HEK293 (cell line): ENCODE results near the gene ATP6V0A4.

ENCODE experiments used
- CTCF ChIA-PET: fragments of 350-600 bp; formaldehyde crosslinking; extraction: SDS; loops from one replicate; lab custom pipeline; 2021; ENCODE audit warnings: antibody characterized with exemption; lab: Yijun Ruan, JAX
- POLR2A ChIA-PET: fragments of 300-600 bp; formaldehyde crosslinking; extraction: SDS; loops from one replicate; lab custom pipeline; 2020; ENCODE audit warnings: antibody characterized with exemption, inconsistent platforms; lab: Yijun Ruan, JAX
- H3K27ac ChIP-seq: fragments of 200-500 bp; sonication (Bioruptor generic); 2 replicates; pipeline ENCODE4 v1.5.1; 2014; ENCODE audit warnings: low read depth, low read length, control low read depth, inconsistent platforms; ENCODE audit errors: extremely low read depth
- H3K36me3 ChIP-seq, 2 experiments: fragments of 200-500 bp in 1 of 2; sonication (Bioruptor generic) in 1 of 2; 1 replicate in 1 of 2; 2 replicates in 1 of 2; pipeline ENCODE4 v1.5.1; 2014 to 2017; ENCODE audit warnings: inconsistent platforms in 2 of 2, low read length in 2 of 2; ENCODE audit not compliant: control insufficient read depth in 2 of 2, insufficient read depth in 1 of 2
- H3K4me1 ChIP-seq: fragments of 200-500 bp; sonication (Bioruptor generic); 2 replicates; pipeline ENCODE4 v1.5.1; 2014; ENCODE audit warnings: mild to moderate bottlenecking, low read length, inconsistent platforms; ENCODE audit not compliant: control insufficient read depth, insufficient read depth
- H3K4me3 ChIP-seq: 2 replicates; pipeline ENCODE4 v1.5.1; 2011; ENCODE audit warnings: low read depth, mild to moderate bottlenecking, control low read depth, low read length, moderate library complexity
- H3K9me3 ChIP-seq: fragments of 200-500 bp; sonication (Bioruptor generic); 2 replicates; pipeline ENCODE4 v1.5.1; 2014; ENCODE audit warnings: low read depth, low read length, inconsistent platforms; ENCODE audit not compliant: control insufficient read depth, insufficient read depth
- OSR2 ChIP-seq: fragments of 450-650 bp; formaldehyde crosslinking; IDR thresholded peaks from 2 replicates; pipeline ENCODE4 v1.5.1; 2016; ENCODE audit warnings: missing biosample characterization, missing genetic modification characterization
- SP3 ChIP-seq: fragments of 450-650 bp; formaldehyde crosslinking; IDR thresholded peaks from 2 replicates; pipeline ENCODE4 v1.5.1; 2016; ENCODE audit warnings: missing biosample characterization, missing genetic modification characterization
- SP7 ChIP-seq: fragments of 450-650 bp; formaldehyde crosslinking; IDR thresholded peaks from 2 replicates; pipeline ENCODE4 v1.5.1; 2016; ENCODE audit warnings: missing biosample characterization, missing genetic modification characterization
- ZBTB8A ChIP-seq: fragments of 450-650 bp; formaldehyde crosslinking; IDR thresholded peaks from 2 replicates; pipeline ENCODE4 v1.5.1; 2016; ENCODE audit warnings: missing biosample characterization, missing genetic modification characterization
- ZNF132 ChIP-seq: fragments of 450-650 bp; formaldehyde crosslinking; IDR thresholded peaks from 2 replicates; pipeline ENCODE4 v1.5.1; 2017; ENCODE audit warnings: missing biosample characterization, missing genetic modification characterization, borderline replicate concordance
- ZNF16 ChIP-seq: fragments of 450-650 bp; formaldehyde crosslinking; IDR thresholded peaks from 2 replicates; pipeline ENCODE4 v1.5.1; 2016; ENCODE audit warnings: low read depth, missing biosample characterization, missing genetic modification characterization
- ZNF175 ChIP-seq: fragments of 450-650 bp; formaldehyde crosslinking; IDR thresholded peaks from 2 replicates; pipeline ENCODE4 v1.5.1; 2016; ENCODE audit warnings: missing biosample characterization, missing genetic modification characterization
- ZNF280D ChIP-seq: fragments of 450-650 bp; formaldehyde crosslinking; IDR thresholded peaks from 2 replicates; pipeline ENCODE4 v1.5.1; 2016; ENCODE audit warnings: missing biosample characterization, missing genetic modification characterization
- ZNF302 ChIP-seq: fragments of 450-650 bp; formaldehyde crosslinking; IDR thresholded peaks from 2 replicates; pipeline ENCODE4 v1.5.1; 2016; ENCODE audit warnings: missing biosample characterization, missing genetic modification characterization, low read depth
- ZNF335 ChIP-seq: fragments of 450-650 bp; formaldehyde crosslinking; conservative IDR thresholded peaks from 2 replicates; pipeline ENCODE4 v1.5.1; 2016; ENCODE audit warnings: missing biosample characterization, missing genetic modification characterization
- ZNF391 ChIP-seq: fragments of 450-650 bp; formaldehyde crosslinking; IDR thresholded peaks from 2 replicates; pipeline ENCODE4 v1.5.1; 2016; ENCODE audit warnings: low read depth, missing biosample characterization, missing genetic modification characterization, borderline replicate concordance
- ZNF394 ChIP-seq: fragments of 450-650 bp; formaldehyde crosslinking; IDR thresholded peaks from 2 replicates; pipeline ENCODE4 v1.5.1; 2016; ENCODE audit warnings: missing biosample characterization, missing genetic modification characterization, mild to moderate bottlenecking, moderate library complexity, borderline replicate concordance
- ZNF426 ChIP-seq: fragments of 450-650 bp; formaldehyde crosslinking; IDR thresholded peaks from 2 replicates; pipeline ENCODE4 v1.5.1; 2017; ENCODE audit warnings: missing biosample characterization, missing genetic modification characterization, mild to moderate bottlenecking, inconsistent platforms, moderate library complexity
- ZNF530 ChIP-seq: fragments of 450-650 bp; formaldehyde crosslinking; IDR thresholded peaks from 2 replicates; pipeline ENCODE4 v1.5.1; 2016; ENCODE audit warnings: low read depth, missing biosample characterization, missing genetic modification characterization
- ZNF560 ChIP-seq: fragments of 450-650 bp; formaldehyde crosslinking; IDR thresholded peaks from 2 replicates; pipeline ENCODE4 v1.5.1; 2017; ENCODE audit warnings: missing biosample characterization, missing genetic modification characterization, borderline replicate concordance
- ZNF610 ChIP-seq: fragments of 450-650 bp; formaldehyde crosslinking; IDR thresholded peaks from 2 replicates; pipeline ENCODE4 v1.5.1; 2016; ENCODE audit warnings: missing biosample characterization, missing genetic modification characterization, borderline replicate concordance
- ZNF629 ChIP-seq: fragments of 450-650 bp; formaldehyde crosslinking; IDR thresholded peaks from 2 replicates; pipeline ENCODE4 v1.5.1; 2017; ENCODE audit warnings: missing biosample characterization, missing genetic modification characterization
- ZNF677 ChIP-seq: fragments of 450-650 bp; IDR thresholded peaks from 2 replicates; pipeline ENCODE4 v1.5.0; 2018; ENCODE audit warnings: missing biosample characterization, mild to moderate bottlenecking, missing genetic modification characterization, moderate library complexity
- TF ChIP-seq, protein P1 (sequence below): fragments of 450-650 bp; formaldehyde crosslinking; IDR thresholded peaks from 2 replicates; pipeline ENCODE4 v1.5.1; 2016; ENCODE audit warnings: missing biosample characterization, missing genetic modification characterization
- TF ChIP-seq, protein P2 (sequence below): fragments of 450-650 bp; IDR thresholded peaks from 2 replicates; pipeline ENCODE4 v1.5.1; 2018; ENCODE audit warnings: missing biosample characterization, missing genetic modification characterization
- TF ChIP-seq, protein P3 (sequence below): fragments of 450-650 bp; formaldehyde crosslinking; IDR thresholded peaks from 2 replicates; pipeline ENCODE4 v1.5.1; 2016; ENCODE audit warnings: missing biosample characterization, missing genetic modification characterization
- TF ChIP-seq, protein P4 (sequence below): IDR thresholded peaks from 2 replicates; pipeline ENCODE4 v1.6.1; 2011; ENCODE audit warnings: mild to moderate bottlenecking, low read depth, low read length, borderline replicate concordance
- TF ChIP-seq, protein P5 (sequence below): fragments of 450-650 bp; formaldehyde crosslinking; optimal IDR thresholded peaks from 2 replicates; pipeline ENCODE3; 2016; ENCODE audit warnings: missing biosample characterization, mild to moderate bottlenecking, missing genetic modification characterization

ATP6V0A4 gene

GRCh38 chr7:138797715-138798320 lies at the start of gene ATP6V0A4, which contains the start of gene TMEM213:
ATP6V0A4 (minus strand) TSS chr7:138798196; CDS start chr7:138771247, 26,949 bp downstream.
TMEM213 (plus strand) TSS chr7:138797994; CDS start chr7:138798105, 111 bp downstream.
- Histone ChIP-seq H3K4me3 (no peak within 1 kb of the TSS), H3K27ac (no peak within 1 kb of the TSS), H3K9me3 (no peaks in the 10 kb centered on the region), H3K36me3 (no peaks in the 10 kb centered on the region), H3K4me1 (no peaks in the 10 kb centered on the region)
- TF ChIP-seq ZNF677 (no peak), ZNF394 (tag by site-specific recombination) (no peak), ZNF629 (tag by site-specific recombination) (no peak), ZNF132 (tag by site-specific recombination) (no peak), ZNF335 (tag by site-specific recombination) (no peak), SP7 (tag by site-specific recombination) (no peak), ZNF280D (no peak), ZNF530 (tag by site-specific recombination) (no peak), ZNF560 (tag by site-specific recombination) (no peak), ZNF426 (tag by site-specific recombination) (no peak), ZNF16 (no peak), OSR2 (tag by site-specific recombination) (no peak), ZNF302 (tag by site-specific recombination) (no peak)
- TF ChIP-seq, protein P1, sequence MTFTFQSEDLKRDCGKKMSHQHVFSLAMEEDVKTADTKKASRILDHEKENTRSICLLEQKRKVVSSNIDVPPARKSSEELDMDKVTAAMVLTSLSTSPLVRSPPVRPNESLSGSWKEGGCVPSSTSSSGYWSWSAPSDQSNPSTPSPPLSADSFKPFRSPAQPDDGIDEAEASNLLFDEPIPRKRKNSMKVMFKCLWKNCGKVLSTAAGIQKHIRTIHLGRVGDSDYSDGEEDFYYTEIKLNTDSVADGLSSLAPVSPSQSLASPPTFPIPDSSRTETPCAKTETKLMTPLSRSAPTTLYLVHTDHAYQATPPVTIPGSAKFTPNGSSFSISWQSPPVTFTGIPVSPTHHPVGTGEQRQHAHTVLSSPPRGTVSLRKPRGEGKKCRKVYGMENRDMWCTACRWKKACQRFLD = no peak
- TF ChIP-seq, protein P2, sequence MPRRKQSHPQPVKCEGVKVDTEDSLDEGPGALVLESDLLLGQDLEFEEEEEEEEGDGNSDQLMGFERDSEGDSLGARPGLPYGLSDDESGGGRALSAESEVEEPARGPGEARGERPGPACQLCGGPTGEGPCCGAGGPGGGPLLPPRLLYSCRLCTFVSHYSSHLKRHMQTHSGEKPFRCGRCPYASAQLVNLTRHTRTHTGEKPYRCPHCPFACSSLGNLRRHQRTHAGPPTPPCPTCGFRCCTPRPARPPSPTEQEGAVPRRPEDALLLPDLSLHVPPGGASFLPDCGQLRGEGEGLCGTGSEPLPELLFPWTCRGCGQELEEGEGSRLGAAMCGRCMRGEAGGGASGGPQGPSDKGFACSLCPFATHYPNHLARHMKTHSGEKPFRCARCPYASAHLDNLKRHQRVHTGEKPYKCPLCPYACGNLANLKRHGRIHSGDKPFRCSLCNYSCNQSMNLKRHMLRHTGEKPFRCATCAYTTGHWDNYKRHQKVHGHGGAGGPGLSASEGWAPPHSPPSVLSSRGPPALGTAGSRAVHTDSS (tag by site-specific recombination) = no peak
- ChIA-PET POLR2A (no interaction called here), CTCF (no interaction called here)

DNA sequence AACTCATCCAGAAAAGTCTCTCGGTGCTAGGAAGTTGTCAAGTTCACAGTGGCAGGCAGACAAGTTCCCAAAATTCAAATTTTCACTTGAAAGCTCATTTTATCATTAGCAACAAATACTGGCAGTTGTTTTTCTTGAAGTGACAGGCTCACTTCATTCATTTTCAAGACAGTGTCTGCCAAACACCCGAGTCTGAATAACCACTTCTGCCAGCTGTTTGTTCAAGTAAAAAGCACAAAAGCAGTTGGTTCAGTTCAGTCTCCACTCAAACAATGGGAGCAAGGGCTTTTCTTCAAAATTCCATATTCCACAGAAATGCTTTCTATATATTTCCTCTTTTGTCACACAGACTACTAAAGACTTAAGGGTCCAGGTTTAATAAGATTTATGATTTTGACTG lies 47.7 kb upstream of the ATP6V0A4 start:
- H3K9me3 ChIP-seq = no peaks in the 10 kb centered on the region
- ChIA-PET POLR2A (no interaction called here), CTCF (no interaction called here)
- no peak overlapping the region for H3K27ac ChIP-seq
- H3K4me3 ChIP-seq = no peak overlapping the region
- no peaks in the 10 kb centered on the region for H3K4me1 ChIP-seq
- H3K36me3 ChIP-seq = peaks cover 0 to 16% of the 10 kb centered on the region in 2 experiments; a peak in 1 of 3 replicates
- TF ChIP-seq ZNF610 = no peak
- TF ChIP-seq, protein P3, sequence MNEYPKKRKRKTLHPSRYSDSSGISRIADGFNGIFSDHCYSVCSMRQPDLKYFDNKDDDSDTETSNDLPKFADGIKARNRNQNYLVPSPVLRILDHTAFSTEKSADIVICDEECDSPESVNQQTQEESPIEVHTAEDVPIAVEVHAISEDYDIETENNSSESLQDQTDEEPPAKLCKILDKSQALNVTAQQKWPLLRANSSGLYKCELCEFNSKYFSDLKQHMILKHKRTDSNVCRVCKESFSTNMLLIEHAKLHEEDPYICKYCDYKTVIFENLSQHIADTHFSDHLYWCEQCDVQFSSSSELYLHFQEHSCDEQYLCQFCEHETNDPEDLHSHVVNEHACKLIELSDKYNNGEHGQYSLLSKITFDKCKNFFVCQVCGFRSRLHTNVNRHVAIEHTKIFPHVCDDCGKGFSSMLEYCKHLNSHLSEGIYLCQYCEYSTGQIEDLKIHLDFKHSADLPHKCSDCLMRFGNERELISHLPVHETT (tag by site-specific recombination) = no peak
- TF ChIP-seq ZNF335 (tag by site-specific recombination) = no peak
- no peak for TF ChIP-seq ZNF391
- no peak for TF ChIP-seq ZBTB8A (tag by site-specific recombination)
- TF ChIP-seq SP3 (tag by site-specific recombination) = no peak
- TF ChIP-seq, protein P4, sequence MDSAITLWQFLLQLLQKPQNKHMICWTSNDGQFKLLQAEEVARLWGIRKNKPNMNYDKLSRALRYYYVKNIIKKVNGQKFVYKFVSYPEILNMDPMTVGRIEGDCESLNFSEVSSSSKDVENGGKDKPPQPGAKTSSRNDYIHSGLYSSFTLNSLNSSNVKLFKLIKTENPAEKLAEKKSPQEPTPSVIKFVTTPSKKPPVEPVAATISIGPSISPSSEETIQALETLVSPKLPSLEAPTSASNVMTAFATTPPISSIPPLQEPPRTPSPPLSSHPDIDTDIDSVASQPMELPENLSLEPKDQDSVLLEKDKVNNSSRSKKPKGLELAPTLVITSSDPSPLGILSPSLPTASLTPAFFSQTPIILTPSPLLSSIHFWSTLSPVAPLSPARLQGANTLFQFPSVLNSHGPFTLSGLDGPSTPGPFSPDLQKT = no peak
- no peak for TF ChIP-seq ZNF175 (tag by site-specific recombination)
- TF ChIP-seq, protein P5, sequence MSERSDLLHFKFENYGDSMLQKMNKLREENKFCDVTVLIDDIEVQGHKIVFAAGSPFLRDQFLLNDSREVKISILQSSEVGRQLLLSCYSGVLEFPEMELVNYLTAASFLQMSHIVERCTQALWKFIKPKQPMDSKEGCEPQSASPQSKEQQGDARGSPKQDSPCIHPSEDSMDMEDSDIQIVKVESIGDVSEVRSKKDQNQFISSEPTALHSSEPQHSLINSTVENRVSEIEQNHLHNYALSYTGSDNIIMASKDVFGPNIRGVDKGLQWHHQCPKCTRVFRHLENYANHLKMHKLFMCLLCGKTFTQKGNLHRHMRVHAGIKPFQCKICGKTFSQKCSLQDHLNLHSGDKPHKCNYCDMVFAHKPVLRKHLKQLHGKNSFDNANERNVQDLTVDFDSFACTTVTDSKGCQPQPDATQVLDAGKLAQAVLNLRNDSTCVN (tag by site-specific recombination) = no peak
